ENCODE data around the gene RNU1-3. TPM values are rescaled to one million over a fixed set of nuclear protein-coding genes. Genes with fewer than 3 reads are reported as not detected.
"Not testable (repeated sequence)": the region's sequence is repeated elsewhere in the genome, so short reads cannot be mapped to it uniquely, and the experiment has no call there.

The RNU1-3 gene
- total RNA-seq, 5 donors from 2014 or later (not counting 1 experiment from before 2014, with no cell fraction given): 2,148 to 4,743 (median 3,650) TPM

DNA sequence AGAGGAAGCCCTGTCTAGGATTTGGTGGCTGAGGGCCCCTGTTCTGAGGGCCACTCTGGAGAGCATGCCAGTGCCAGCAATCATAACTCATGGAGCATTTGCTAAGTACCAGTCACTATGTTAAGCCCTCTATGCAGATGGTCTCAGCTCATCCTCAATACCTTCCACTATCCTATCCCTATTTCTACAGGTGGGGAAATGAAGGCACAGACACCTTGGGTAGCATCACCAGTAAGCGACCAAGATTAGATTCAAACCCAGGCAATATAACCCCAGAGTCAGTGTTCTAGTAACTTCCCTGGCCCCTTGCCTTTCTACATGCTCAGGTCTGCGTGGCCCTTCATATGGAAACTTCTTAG is 45.5 kb downstream of the RNU1-3 start:
- peaks cover 14% of the 10 kb centered on the region for H3K36me3 Mint-ChIP-seq
- no peak overlapping the region for H3K27ac Mint-ChIP-seq
- H3K27me3 ChIP-seq (replicated peaks in 1 of 2; ENCODE audit: control insufficient read depth in 2 of 2, extremely low read depth in 1 of 2, insufficient read depth in 2 of 2, low read length in 1 of 2): no peaks in the 10 kb centered on the region
- WGBS (ENCODE audit: insufficient coverage): 96% methylated on average over 2 of the region's 2 CpGs
- no peaks in the 10 kb centered on the region for H3K9me3 ChIP-seq
- H3K27me3 Mint-ChIP-seq: no peaks in the 10 kb centered on the region
- H3K27ac ChIP-seq (ENCODE audit: low read length): no peak overlapping the region
- no peaks in the 10 kb centered on the region for H3K4me1 Mint-ChIP-seq
- peaks cover 46 to 66% of the 10 kb centered on the region in 2 donors for H3K36me3 ChIP-seq (ENCODE audit: control insufficient read depth in 2 of 2, extremely low read depth in 1 of 2, insufficient read depth in 1 of 2, low read length in 1 of 2)
- no peak overlapping the region for H3K4me3 ChIP-seq (ENCODE audit: control insufficient read depth in 1 of 2, extremely low read depth in 1 of 2, low read length in 1 of 2)
- DNase-seq (peak in 2 of 35 experiments; percentile 0 to 27), ATAC-seq (replicated peaks in 1 of 4) (no peak)
- CTCF ChIA-PET: interaction anchor here (0.5 to 1.3 kb wide), 11 partner anchors 9 to 504 kb away, joined by 3 to 8 read pairs (median 5); partner anchors contain the start of gene NECAP2 (in 1 of the 2)
- H3K9me3 Mint-ChIP-seq: no peaks in the 10 kb centered on the region
- no peaks in the 10 kb centered on the region for H3K4me1 ChIP-seq (ENCODE audit: control insufficient read depth in 1 of 2, extremely low read depth in 1 of 2, insufficient read depth in 2 of 2, low read length in 2 of 2)
- POLR2A ChIA-PET: interaction anchor here in 1 of 2 donors (1.0 kb wide), 1 partner anchor 9 kb away, joined by 4 read pairs; no protein-coding TSS in a partner anchor
- no peak overlapping the region for H3K4me3 Mint-ChIP-seq

DNA sequence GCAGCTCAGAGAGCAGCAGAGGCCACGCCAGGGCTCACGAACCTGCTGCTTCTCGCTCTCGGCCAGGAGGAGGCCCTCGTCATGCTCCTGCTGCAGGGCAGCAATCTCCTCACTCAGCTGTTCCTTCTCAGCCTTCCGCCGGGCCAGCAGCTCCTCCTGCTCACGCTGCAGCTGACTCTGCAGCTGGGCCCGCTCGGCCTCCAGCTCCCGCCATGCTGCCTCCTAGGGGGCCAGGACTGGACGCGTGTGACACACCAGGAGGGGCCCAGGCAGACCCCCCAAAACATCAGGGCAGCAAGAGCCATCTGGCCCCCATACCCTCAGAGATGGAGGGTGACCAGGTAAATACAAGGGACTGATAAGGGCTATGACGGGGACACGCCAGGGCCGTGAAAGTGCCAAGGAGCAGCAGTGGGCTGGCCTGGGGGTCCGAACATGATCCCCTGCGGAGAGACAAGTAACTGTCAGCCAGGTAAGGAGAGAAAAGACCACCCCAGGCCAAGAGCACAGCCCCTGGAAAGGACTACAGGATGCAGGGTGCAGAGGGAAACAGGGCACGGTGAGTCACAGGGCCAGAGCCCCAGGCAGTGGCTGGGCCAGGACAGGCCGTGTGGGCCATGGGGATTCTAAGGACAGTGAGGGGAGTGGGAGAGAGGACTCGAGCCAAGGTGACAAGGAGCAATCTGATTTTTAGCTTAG is 46.8 kb downstream of the RNU1-3 start:
- CTCF ChIA-PET: interaction anchor here in 1 of 2 donors (1.2 to 1.3 kb wide), 3 partner anchors 7 to 328 kb away, joined by 5 to 8 read pairs (median 6); no protein-coding TSS in a partner anchor
- not testable (repeated sequence) for H3K9me3 Mint-ChIP-seq

GRCh38 chr1:16618719-16619118 is 48.0 kb downstream of the RNU1-3 start:
- Mint-ChIP-seq H3K4me1 (no peaks in the 10 kb centered on the region), H3K4me3 (no peak overlapping the region), H3K36me3 (no peaks in the 10 kb centered on the region), H3K27me3 (no peaks in the 10 kb centered on the region), H3K27ac (no peak overlapping the region), H3K9me3 (no peaks in the 10 kb centered on the region)
- ChIA-PET CTCF (interaction anchor here in 1 of 2 donors (0.7 kb wide), 1 partner anchor 16 kb away, joined by 3 read pairs; no protein-coding TSS in a partner anchor), POLR2A (no interaction called here)
- ATAC-seq (replicated peaks in 1 of 4) (no peak), DNase-seq (peak in 4 of 35 experiments; percentile 4 to 38 (median 15))
- Histone ChIP-seq H3K4me1 (ENCODE audit: control insufficient read depth in 1 of 2, extremely low read depth in 1 of 2, insufficient read depth in 2 of 2, low read length in 2 of 2) (peaks cover 0 to 7% of the 10 kb centered on the region in 2 experiments), H3K4me3 (ENCODE audit: control insufficient read depth in 1 of 2, extremely low read depth in 1 of 2, low read length in 1 of 2) (no peak overlapping the region), H3K27ac (ENCODE audit: low read length) (no peak overlapping the region), H3K36me3 (ENCODE audit: control insufficient read depth in 2 of 2, extremely low read depth in 1 of 2, insufficient read depth in 1 of 2, low read length in 1 of 2) (peaks cover 25 to 43% of the 10 kb centered on the region in 2 donors), H3K9me3 (no peaks in the 10 kb centered on the region), H3K27me3 (replicated peaks in 1 of 2; ENCODE audit: control insufficient read depth in 2 of 2, extremely low read depth in 1 of 2, insufficient read depth in 2 of 2, low read length in 1 of 2) (peaks cover 0 to 4% of the 10 kb centered on the region in 2 experiments)
- 93% methylated on average over 15 of the region's 15 CpGs for WGBS (ENCODE audit: insufficient coverage)

More for the DNA sequence above, 46.8 kb downstream of the RNU1-3 start:
- not testable (repeated sequence) for H3K4me3 ChIP-seq (ENCODE audit: control insufficient read depth in 1 of 2, extremely low read depth in 1 of 2, low read length in 1 of 2); H3K4me3 Mint-ChIP-seq; H3K36me3 Mint-ChIP-seq; H3K27ac Mint-ChIP-seq; H3K4me1 Mint-ChIP-seq; H3K27me3 ChIP-seq (replicated peaks in 1 of 2; ENCODE audit: control insufficient read depth in 2 of 2, extremely low read depth in 1 of 2, insufficient read depth in 2 of 2, low read length in 1 of 2); H3K4me1 ChIP-seq (ENCODE audit: control insufficient read depth in 1 of 2, extremely low read depth in 1 of 2, insufficient read depth in 2 of 2, low read length in 2 of 2); H3K9me3 ChIP-seq; H3K27ac ChIP-seq (ENCODE audit: low read length); ATAC-seq (replicated peaks in 1 of 4); H3K27me3 Mint-ChIP-seq
- WGBS (ENCODE audit: insufficient coverage): 92% methylated on average over 21 of the region's 21 CpGs
- peak in 5 of 35 experiments; percentile 0 to 32 (median 10) for DNase-seq
- POLR2A ChIA-PET: interaction anchor here in 1 of 2 donors (0.6 kb wide), 1 partner anchor 814 kb away, joined by 4 read pairs; no protein-coding TSS in a partner anchor
- peaks cover 33 to 55% of the 10 kb centered on the region in 2 donors for H3K36me3 ChIP-seq (ENCODE audit: control insufficient read depth in 2 of 2, extremely low read depth in 1 of 2, insufficient read depth in 1 of 2, low read length in 1 of 2)

DNA sequence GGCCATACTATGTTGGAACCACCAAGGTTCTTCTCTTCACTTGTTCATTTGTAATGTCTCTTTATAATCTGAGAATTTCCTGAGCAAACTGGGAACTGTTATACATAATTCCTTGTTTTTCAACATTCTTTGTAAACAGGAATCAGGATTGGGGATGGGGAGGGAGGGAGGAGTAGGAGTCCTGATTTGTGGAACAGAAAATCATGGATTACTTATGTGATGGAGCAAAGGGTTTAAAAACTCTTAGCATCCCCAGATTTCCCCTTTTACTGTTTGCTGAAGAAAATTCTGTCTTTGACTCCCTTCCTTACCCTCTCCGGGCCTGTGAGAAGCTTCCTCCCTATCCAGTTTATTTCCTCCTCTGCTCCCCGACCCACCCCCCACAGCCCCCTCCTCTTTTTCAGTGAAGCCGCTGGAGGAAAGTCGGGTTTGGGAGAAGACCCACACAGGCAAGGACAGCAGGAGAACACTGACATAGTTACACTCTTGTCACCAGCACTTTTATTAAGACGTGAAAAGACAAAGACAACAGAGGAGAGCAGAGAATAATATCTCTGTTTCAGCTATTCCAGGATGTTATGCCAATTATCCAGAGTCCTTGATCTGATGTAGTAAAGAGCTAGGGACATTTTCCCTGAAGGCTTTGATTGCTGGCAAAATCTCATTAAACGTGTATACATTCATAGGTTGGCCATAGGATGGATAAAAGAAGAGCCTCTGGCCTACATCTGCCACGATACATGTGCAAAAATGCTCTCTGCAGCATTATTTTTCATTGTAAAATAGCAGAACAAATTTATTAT is 48.8 kb downstream of the RNU1-3 start:
- Mint-ChIP-seq H3K9me3 (no peaks in the 10 kb centered on the region), H3K36me3 (no peaks in the 10 kb centered on the region), H3K4me3 (no peak overlapping the region), H3K4me1 (no peaks in the 10 kb centered on the region), H3K27me3 (no peaks in the 10 kb centered on the region), H3K27ac (no peak overlapping the region)
- Histone ChIP-seq H3K9me3 (no peaks in the 10 kb centered on the region), H3K36me3 (ENCODE audit: control insufficient read depth in 2 of 2, extremely low read depth in 1 of 2, insufficient read depth in 1 of 2, low read length in 1 of 2) (peaks cover 21 to 36% of the 10 kb centered on the region in 2 donors), H3K4me1 (ENCODE audit: control insufficient read depth in 1 of 2, extremely low read depth in 1 of 2, insufficient read depth in 2 of 2, low read length in 2 of 2) (peaks cover 0 to 12% of the 10 kb centered on the region in 2 experiments), H3K4me3 (ENCODE audit: control insufficient read depth in 1 of 2, extremely low read depth in 1 of 2, low read length in 1 of 2) (no peak overlapping the region), H3K27me3 (replicated peaks in 1 of 2; ENCODE audit: control insufficient read depth in 2 of 2, extremely low read depth in 1 of 2, insufficient read depth in 2 of 2, low read length in 1 of 2) (peaks cover 0 to 9% of the 10 kb centered on the region in 2 experiments), H3K27ac (ENCODE audit: low read length) (no peak overlapping the region)
- DNase-seq: peak in 2 of 35 experiments; percentile 5 to 24
- no peak for ATAC-seq (replicated peaks in 1 of 4)
- CTCF ChIA-PET: interaction anchor here in 1 of 2 donors (0.7 kb wide), 1 partner anchor 15 kb away, joined by 3 read pairs; no protein-coding TSS in a partner anchor
- POLR2A ChIA-PET: no interaction called here
- WGBS (ENCODE audit: insufficient coverage): 86% methylated on average over 7 of the region's 7 CpGs

GRCh38 chr1:16617114-16617631 is 49.6 kb downstream of the RNU1-3 start:
- no peak overlapping the region for H3K4me3 Mint-ChIP-seq
- 94% methylated on average over 20 of the region's 20 CpGs for WGBS (ENCODE audit: insufficient coverage)

More at GRCh38 chr1:16617114-16617631, 49.6 kb downstream of the RNU1-3 start:
- H3K36me3 ChIP-seq (ENCODE audit: control insufficient read depth in 2 of 2, extremely low read depth in 1 of 2, insufficient read depth in 1 of 2, low read length in 1 of 2): peaks cover 17 to 30% of the 10 kb centered on the region in 2 donors
- ChIA-PET CTCF (no interaction called here), POLR2A (no interaction called here)
- peak in 4 of 35 experiments; percentile 1 to 25 (median 10) for DNase-seq
- ATAC-seq (replicated peaks in 1 of 4): no peak
- no peak overlapping the region for H3K27ac ChIP-seq (ENCODE audit: low read length)
- Mint-ChIP-seq H3K4me1 (no peaks in the 10 kb centered on the region), H3K27ac (no peak overlapping the region), H3K36me3 (no peaks in the 10 kb centered on the region), H3K9me3 (no peaks in the 10 kb centered on the region), H3K27me3 (no peaks in the 10 kb centered on the region)
- peaks cover 0 to 19% of the 10 kb centered on the region in 2 experiments for H3K4me1 ChIP-seq (ENCODE audit: control insufficient read depth in 1 of 2, extremely low read depth in 1 of 2, insufficient read depth in 2 of 2, low read length in 2 of 2)
- H3K27me3 ChIP-seq (replicated peaks in 1 of 2; ENCODE audit: control insufficient read depth in 2 of 2, extremely low read depth in 1 of 2, insufficient read depth in 2 of 2, low read length in 1 of 2): peaks cover 0 to 15% of the 10 kb centered on the region in 2 experiments
- no peak overlapping the region for H3K4me3 ChIP-seq (ENCODE audit: control insufficient read depth in 1 of 2, extremely low read depth in 1 of 2, low read length in 1 of 2)
- H3K9me3 ChIP-seq: no peaks in the 10 kb centered on the region

Measured in T-cell (primary cell).